GM18520 (cell line): ENCODE measurements around the gene HTR4.

Experiments used
- ATAC-seq: cut with Tn5 transposase; IDR thresholded peaks from one replicate; pipeline ENCODE4 v1.9.1; 2021; ENCODE audit not compliant: unreplicated experiment

HTR4 gene

GRCh38 chr5:148438933-148439332 lies 215.4 kb downstream of the HTR4 start:
- no peak for ATAC-seq

- no peak for ATAC-seq
Measured at GRCh38 chr5:148437249-148437648, 217.1 kb downstream of the HTR4 start.

GRCh38 chr5:148436029-148436428 lies 218.3 kb downstream of the HTR4 start:
- ATAC-seq = no peak

- ATAC-seq = no peak
Measured at GRCh38 chr5:148433826-148434225, 220.5 kb downstream of the HTR4 start.
